Right lobe of liver (tissue), 4 donors: ENCODE measurements around the gene TMC6.

Experiments
- CTCF ChIP-seq, 4 donors: fragments of 200-600 bp in 3 of 4; fragments of 450-650 bp in 1 of 4; IDR thresholded peaks; one replicate each; pipeline versions ENCODE4 v1.5.1 to v1.8.0; 2016 to 2022; ENCODE audit warnings: antibody characterized with exemption in 4 of 4, mild to moderate bottlenecking in 2 of 4
- POLR2A ChIP-seq: fragments of 450-650 bp; IDR thresholded peaks from one replicate; pipeline ENCODE4 v1.6.1; 2017; ENCODE audit warnings: antibody characterized with exemption, mild to moderate bottlenecking
- donor health status: DM: no; HTN: no; CAD: no.
- donor health status: DM: no; HTN: no; CAD: no.
- donor health status: DM: no; HTN: yes; CAD: no.

- TF ChIP-seq CTCF (IDR thresholded peaks at IDR 0.05) (peak in 2 of 4 donors; percentile 5 to 30), POLR2A (peak; percentile 47)
Measured at GRCh38 chr17:78174870-78175642, 46.5 kb upstream of the TMC6 start.
